ENCODE results near the gene ABCD3.
"Not testable (repeated sequence)": the region's sequence is repeated elsewhere in the genome, so short reads cannot be mapped to it uniquely, and the experiment has no call there.

ABCD3 gene

GRCh38 chr1:94413311-94413710, 4.9 kb upstream of the ABCD3 start:
- no peak for DNase-seq (ENCODE audit: low spot score)

GRCh38 chr1:94416901-94417727, 1.1 kb upstream of the ABCD3 start:
- DNase-seq (ENCODE audit: low spot score) = no peak

GRCh38 chr1:94417728-94417977, 536 bp upstream of the ABCD3 start:
- DNase-seq (ENCODE audit: low spot score) = no peak

GRCh38 chr1:94418664-94419655, 771 bp downstream of the ABCD3 start:
- peak; percentile 66 for DNase-seq (ENCODE audit: low spot score)

GRCh38 chr1:94422115-94422820, 4.1 kb downstream of the ABCD3 start:
- DNase-seq (ENCODE audit: low spot score) = no peak

GRCh38 chr1:94425821-94426484, 7.8 kb downstream of the ABCD3 start:
- DNase-seq (ENCODE audit: low spot score) = no peak

GRCh38 chr1:94426485-94426870, 8.3 kb downstream of the ABCD3 start:
- DNase-seq (ENCODE audit: low spot score) = not testable (repeated sequence)

DNA sequence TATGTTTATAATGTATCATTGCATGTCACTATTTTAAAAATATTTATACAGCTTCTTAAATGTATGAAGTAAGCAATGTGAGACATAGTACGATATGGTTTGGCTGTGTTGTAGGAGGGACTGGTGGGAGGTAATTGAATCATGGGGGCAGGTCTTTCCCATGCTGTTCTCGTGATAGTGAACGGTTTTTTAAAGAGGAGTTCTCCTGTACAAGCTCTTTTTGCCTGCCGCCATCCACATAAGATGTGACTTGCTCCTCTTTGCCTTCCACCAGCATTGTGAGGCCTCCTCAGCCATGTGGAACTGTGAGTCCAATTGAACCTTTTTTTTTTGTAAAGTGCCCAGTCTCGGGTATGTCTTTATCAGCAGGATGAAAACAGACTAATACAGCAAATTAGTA, 10.3 kb downstream of the ABCD3 start:
- no peak for DNase-seq (ENCODE audit: low spot score)

DNA sequence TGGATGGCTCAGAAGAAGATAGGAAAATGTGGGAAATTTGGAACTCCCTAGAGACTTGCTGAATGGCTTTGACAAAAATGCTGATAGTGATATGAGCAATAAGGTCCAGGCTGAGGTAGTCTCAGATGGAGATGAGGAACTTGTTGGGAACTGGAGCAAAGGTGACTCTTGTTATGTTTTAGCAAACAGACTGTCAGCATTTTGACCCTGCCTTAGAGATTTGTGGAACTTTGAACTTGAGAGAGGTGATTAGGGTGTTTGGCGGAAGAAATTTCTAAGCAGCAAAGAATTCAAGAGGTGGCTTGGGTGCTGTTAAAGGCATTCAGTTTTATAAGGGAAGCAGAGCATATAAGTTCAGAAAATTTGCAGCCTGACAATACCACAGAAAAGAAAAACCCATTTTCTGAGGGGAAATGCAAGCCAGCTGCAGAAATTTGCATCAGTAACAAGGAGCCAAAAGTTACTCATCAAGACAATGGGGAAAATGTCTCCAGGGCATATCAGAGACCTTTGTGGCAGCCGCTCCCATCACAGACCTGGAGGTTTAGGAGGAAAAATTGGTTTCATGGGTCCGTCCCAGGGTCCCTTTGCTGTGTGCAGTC, 10.8 kb downstream of the ABCD3 start:
- not testable (repeated sequence) for DNase-seq (ENCODE audit: low spot score)

DNA sequence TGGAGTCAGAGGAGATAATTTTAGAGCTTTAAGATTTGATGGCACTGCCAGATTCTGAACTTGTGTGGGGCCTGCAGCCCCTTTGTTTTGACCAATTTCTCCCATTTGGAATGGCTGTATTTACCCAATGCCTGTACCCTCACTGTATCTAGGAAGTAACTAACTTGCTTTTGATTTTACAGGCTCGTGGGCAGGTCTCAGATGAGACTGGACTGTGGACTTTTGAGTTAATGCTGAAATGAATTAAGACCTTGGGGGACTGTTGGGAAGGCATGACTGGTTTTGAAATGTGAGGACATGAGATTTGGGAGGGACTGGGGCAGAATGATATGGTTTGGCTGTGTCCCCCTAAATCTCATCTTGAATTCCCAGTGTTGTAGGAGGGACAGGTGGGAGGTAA, 11.9 kb downstream of the ABCD3 start:
- DNase-seq (ENCODE audit: low spot score) = not testable (repeated sequence)

GRCh38 chr1:94433866-94434265, 15.7 kb downstream of the ABCD3 start:
- DNase-seq (ENCODE audit: low spot score) = no peak

DNA sequence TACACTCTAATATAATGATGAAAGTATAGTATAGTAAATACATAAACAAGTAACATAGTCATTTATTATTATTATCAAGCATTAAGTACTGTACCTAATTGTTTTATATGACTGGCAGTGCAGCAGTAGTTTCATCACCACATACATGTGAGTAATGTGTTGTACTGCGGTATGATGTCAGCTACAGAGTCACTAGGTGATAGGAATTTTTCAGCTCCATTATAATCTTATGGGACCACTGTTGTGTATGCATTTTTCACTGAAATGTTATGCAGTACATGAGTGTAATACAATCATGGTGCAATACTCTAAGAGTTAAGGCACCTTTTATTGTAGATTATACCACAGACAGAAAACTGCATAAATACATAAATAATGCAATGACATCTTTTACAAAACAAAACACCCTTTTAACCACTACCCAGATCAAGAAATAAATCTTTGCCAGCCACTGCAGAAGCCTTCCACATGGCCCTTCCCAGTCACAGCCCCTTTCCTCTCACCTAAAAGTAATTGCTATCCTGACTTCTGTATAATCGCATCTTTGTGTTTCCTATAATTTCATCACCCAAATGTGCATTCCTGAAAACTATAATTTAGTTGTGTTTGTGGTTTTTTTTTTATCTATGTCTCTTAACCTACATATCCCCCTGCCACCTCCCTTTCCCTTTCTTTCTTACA, 16.3 kb downstream of the ABCD3 start:
- DNase-seq (ENCODE audit: low spot score) = no peak

DNA sequence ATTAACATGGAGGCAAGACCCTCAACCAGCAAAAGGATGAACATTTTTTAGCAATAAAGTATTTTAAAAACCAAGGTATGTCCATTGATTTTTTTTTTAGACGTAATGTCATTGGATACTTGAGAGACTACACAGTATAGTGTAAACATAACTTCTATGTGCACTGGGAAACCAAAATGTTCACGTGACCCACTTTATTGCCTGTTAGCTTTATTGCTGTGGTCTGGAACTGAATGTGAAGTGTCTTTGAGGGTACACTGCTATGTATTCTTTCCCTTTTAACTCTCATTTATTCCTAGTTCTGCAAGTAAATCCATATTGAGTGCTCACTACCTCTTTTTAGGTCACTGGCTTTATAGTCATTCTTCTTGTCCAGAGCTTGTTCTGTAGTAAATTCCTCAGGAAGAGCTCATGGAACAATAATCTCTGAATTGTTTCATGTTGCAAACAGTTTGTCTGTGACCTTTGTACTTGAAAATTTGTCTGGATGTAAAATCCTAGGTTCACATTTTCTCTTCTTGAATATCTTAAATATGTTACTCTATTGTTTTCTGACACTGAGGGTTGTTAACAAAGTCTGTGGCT, 20.6 kb downstream of the ABCD3 start:
- no peak for DNase-seq (ENCODE audit: low spot score)

- no peak for DNase-seq (ENCODE audit: low spot score)
Observed at GRCh38 chr1:94440088-94440487, 21.9 kb downstream of the ABCD3 start.

DNA sequence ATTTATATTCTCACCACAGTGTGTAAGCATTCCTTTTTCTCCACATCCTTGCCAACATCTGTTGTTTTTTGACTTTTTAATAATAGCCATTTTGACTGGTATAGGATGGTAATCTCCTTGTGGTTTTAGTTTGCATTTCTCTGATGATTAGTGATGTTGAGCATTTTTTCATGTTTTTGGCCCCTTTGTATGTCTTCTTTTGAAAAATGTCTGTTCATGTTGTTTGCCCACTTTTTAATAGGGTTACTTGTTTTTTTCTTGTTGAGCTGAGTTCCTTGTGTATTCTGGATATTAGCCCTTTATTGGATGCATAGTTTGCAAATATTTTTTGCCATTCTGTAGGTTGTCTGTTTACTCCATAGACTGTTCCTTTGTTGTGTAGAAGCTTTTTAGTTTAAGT, 24.9 kb downstream of the ABCD3 start:
- not testable (repeated sequence) for DNase-seq (ENCODE audit: low spot score)

DNA sequence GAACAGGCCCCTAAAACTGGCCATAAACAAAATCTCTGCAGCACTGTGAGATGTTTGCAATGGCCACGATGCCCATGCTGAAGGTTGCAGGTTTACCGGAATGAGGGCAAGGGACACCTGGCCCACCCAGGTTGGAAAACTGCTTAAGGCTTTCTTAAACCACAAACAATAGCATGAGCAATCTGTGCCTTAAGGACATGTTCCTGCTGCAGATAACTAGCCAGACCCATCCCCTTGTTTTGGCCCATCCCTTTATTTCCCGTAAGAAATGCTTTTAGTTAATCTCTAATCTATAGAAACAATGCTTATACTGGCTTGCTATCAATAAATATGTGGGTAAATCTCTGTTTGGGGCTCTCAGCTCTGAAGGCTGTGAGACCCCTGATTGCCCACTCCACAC, 26.6 kb downstream of the ABCD3 start:
- DNase-seq (ENCODE audit: low spot score) = not testable (repeated sequence)

DNA sequence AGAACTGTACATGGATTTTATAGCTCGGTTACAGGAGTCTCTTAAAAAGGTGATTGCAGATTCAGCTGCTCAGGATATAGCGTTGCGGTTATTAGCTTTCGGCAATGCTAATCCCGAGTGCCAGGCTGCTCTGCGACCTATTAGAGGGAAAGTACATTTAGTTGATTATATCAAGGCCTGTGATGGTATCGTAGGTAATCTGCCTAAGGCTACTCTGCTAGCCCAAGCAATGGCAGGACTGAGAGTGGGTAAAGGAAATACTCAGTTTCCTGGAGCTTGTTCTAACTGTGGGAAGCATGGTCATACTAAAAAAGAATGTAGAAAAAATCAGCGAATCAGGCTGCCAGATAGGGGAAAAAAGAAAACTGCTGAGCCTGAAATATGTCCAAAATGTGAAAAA, 27.5 kb downstream of the ABCD3 start:
- not testable (repeated sequence) for DNase-seq (ENCODE audit: low spot score)

DNA sequence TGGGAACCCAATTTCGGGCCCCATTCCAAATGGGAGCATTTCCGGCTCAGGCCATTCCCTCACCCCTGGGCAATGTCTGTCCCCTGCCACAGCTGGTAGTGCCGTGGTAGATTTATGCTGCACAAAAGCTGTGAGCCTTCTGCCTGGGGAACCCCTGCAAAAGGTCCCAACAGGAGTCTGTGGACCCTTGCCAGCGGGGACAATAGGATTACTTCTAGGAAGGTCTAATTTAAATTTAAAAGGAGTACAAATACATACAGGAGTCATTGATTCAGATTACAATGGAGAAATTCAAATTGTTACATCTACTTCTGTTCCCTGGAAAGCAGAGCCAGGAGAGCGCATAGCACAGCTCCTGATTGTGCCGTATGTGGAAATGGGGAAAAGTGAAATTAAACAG, 28.0 kb downstream of the ABCD3 start:
- DNase-seq (ENCODE audit: low spot score) = not testable (repeated sequence)

DNA sequence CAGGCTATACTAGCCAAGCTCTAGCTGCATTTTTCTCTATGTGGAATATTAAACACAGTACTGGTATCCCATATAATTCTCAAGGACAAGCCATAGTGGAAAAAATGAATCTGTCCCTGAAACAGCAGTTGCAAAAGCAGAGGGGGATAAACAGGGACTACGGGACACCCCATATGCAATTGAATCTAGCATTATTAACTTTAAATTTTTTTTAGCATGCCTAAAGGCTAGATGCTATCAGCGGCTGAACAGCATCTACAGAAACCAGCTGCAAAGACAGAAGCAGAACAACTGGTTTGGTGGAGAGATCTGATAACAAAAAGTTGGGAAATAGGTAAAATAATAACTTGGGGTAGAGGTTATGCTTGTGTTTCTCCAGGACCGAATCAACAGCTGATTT, 30.6 kb downstream of the ABCD3 start:
- DNase-seq (ENCODE audit: low spot score) = not testable (repeated sequence)

GRCh38 chr1:94456736-94457135, 38.5 kb downstream of the ABCD3 start:
- DNase-seq (ENCODE audit: low spot score) = no peak

DNA sequence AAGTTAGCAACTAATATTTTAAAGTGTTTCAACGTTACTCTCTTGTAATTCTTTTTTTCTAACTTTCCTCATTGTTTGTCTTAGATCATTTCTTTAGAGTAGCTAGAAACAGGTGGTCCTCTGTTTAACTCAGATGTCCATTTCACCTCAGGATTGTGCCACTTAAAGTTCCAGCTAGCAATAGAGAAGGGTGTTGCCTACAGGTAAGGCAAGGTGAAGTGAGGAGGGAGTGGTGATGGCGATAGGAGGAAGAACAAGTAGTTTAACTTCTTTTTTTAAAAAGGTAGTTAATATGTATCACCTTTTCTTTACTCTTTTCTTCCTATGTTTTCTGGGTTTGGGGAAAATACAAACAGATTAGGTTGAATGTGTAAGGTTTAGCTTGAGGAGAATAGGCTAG, 44.4 kb downstream of the ABCD3 start:
- DNase-seq (ENCODE audit: low spot score) = no peak

Data from left forelimb (tissue), 1 donor.